ENCODE results near the gene PRAMEF27.
"Not testable (repeated sequence)": the region's sequence is repeated elsewhere in the genome, so short reads cannot be mapped to it uniquely, and the experiment has no call there.

DNA sequence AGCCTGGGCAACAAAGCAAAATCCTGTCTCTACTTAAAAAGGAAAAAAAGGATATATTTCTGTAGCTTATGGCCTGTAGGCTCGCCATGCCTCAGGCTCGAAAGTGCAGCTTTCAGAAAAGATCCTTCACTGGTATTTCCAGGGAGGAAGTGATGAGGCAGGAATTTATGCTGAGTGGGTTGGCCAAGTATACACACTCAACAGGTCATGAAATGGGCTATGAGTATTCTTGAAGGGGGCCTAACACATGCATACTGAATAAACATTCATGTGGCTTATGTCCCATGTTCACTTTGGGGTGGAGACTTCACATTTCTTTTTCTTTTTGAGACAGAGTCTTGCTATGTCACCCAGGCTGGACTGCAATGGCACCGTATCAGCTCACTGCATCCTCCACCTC lies 47.0 kb downstream of the PRAMEF27 start:
- TF ChIP-seq, protein P1, sequence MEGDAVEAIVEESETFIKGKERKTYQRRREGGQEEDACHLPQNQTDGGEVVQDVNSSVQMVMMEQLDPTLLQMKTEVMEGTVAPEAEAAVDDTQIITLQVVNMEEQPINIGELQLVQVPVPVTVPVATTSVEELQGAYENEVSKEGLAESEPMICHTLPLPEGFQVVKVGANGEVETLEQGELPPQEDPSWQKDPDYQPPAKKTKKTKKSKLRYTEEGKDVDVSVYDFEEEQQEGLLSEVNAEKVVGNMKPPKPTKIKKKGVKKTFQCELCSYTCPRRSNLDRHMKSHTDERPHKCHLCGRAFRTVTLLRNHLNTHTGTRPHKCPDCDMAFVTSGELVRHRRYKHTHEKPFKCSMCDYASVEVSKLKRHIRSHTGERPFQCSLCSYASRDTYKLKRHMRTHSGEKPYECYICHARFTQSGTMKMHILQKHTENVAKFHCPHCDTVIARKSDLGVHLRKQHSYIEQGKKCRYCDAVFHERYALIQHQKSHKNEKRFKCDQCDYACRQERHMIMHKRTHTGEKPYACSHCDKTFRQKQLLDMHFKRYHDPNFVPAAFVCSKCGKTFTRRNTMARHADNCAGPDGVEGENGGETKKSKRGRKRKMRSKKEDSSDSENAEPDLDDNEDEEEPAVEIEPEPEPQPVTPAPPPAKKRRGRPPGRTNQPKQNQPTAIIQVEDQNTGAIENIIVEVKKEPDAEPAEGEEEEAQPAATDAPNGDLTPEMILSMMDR (conservative IDR thresholded peaks at IDR 0.05 in 1 of 2, IDR thresholded peaks at IDR 0.05 in 1 of 2; ENCODE audit: low read depth in 1 of 2, low read length in 2 of 2) = not testable (repeated sequence)
- not testable (repeated sequence) for TF ChIP-seq EZH2 (IDR thresholded peaks at IDR 0.05; ENCODE audit: low read length, missing control alignments)
